ENCODE measurements around the gene DOCK10. TPM values are rescaled to one million over a fixed set of nuclear protein-coding genes. Genes with fewer than 3 reads are reported as not detected.
A peak's percentile ranks its signal among the peaks of the same experiment; 100 is the strongest.
"Not testable (repeated sequence)": the region's sequence is repeated elsewhere in the genome, so short reads cannot be mapped to it uniquely, and the experiment has no call there.

The DOCK10 gene
- total RNA-seq, 1 donor from 2014 or later = 15.1 TPM

- H3K9me3 ChIP-seq (ENCODE audit: control insufficient read depth in 3 of 3, low read length in 3 of 3); H3K4me3 ChIP-seq (ENCODE audit: low read length in 3 of 3); H3K4me1 ChIP-seq (ENCODE audit: control insufficient read depth in 3 of 3, insufficient read depth in 3 of 3, low read length in 3 of 3); H3K9ac ChIP-seq (ENCODE audit: low read depth in 1 of 3, low read length in 3 of 3); H3K36me3 ChIP-seq (ENCODE audit: control insufficient read depth in 3 of 3, insufficient read depth in 3 of 3, low read length in 3 of 3); H3K27ac ChIP-seq (ENCODE audit: low read depth, low read length): not testable (repeated sequence)
- H3K27me3 ChIP-seq (ENCODE audit: control insufficient read depth in 3 of 3, insufficient read depth in 3 of 3, low read length in 3 of 3) = peaks cover 0 to 17% (median 3%) of the 10 kb centered on the region in 3 donors
Observed at GRCh38 chr2:225047502-225047901, 5.2 kb upstream of the DOCK10 start.

- Histone ChIP-seq H3K4me1 (ENCODE audit: control insufficient read depth in 3 of 3, insufficient read depth in 3 of 3, low read length in 3 of 3) (peaks cover 8 to 16% (median 11%) of the 10 kb centered on the region in 3 donors), H3K9me3 (ENCODE audit: control insufficient read depth in 3 of 3, low read length in 3 of 3) (no peaks in the 10 kb centered on the region), H3K27me3 (ENCODE audit: control insufficient read depth in 3 of 3, insufficient read depth in 3 of 3, low read length in 3 of 3) (peaks cover 0 to 31% (median 18%) of the 10 kb centered on the region in 3 donors), H3K36me3 (ENCODE audit: control insufficient read depth in 3 of 3, insufficient read depth in 3 of 3, low read length in 3 of 3) (no peaks in the 10 kb centered on the region), H3K4me3 (ENCODE audit: low read length in 3 of 3) (peak overlapping the region in 2 of 3 donors; percentile 38 to 48), H3K27ac (ENCODE audit: low read depth, low read length) (no peak overlapping the region), H3K9ac (ENCODE audit: low read depth in 1 of 3, low read length in 3 of 3) (no peak overlapping the region)
Observed at GRCh38 chr2:225042800-225043167, 516 bp upstream of the DOCK10 start.

GRCh38 chr2:225041207-225041850, 939 bp downstream of the DOCK10 start:
- Histone ChIP-seq H3K9ac (ENCODE audit: low read depth in 1 of 3, low read length in 3 of 3) (peak overlapping the region in 2 of 3 donors; percentile 34 to 64), H3K27me3 (ENCODE audit: control insufficient read depth in 3 of 3, insufficient read depth in 3 of 3, low read length in 3 of 3) (peaks cover 0 to 31% (median 18%) of the 10 kb centered on the region in 3 donors)

GRCh38 chr2:225040856-225041206, 1.4 kb downstream of the DOCK10 start:
- Histone ChIP-seq H3K36me3 (ENCODE audit: control insufficient read depth in 3 of 3, insufficient read depth in 3 of 3, low read length in 3 of 3) (no peaks in the 10 kb centered on the region), H3K9ac (ENCODE audit: low read depth in 1 of 3, low read length in 3 of 3) (peak overlapping the region in 2 of 3 donors; percentile 34 to 64), H3K9me3 (ENCODE audit: control insufficient read depth in 3 of 3, low read length in 3 of 3) (no peaks in the 10 kb centered on the region), H3K4me1 (ENCODE audit: control insufficient read depth in 3 of 3, insufficient read depth in 3 of 3, low read length in 3 of 3) (peaks cover 8 to 16% (median 11%) of the 10 kb centered on the region in 3 donors), H3K27ac (ENCODE audit: low read depth, low read length) (no peak overlapping the region), H3K27me3 (ENCODE audit: control insufficient read depth in 3 of 3, insufficient read depth in 3 of 3, low read length in 3 of 3) (peaks cover 0 to 31% (median 18%) of the 10 kb centered on the region in 3 donors), H3K4me3 (ENCODE audit: low read length in 3 of 3) (peak overlapping the region; percentile 64 to 77 (median 68))

More at GRCh38 chr2:225041207-225041850, 939 bp downstream of the DOCK10 start:
- Histone ChIP-seq H3K27ac (ENCODE audit: low read depth, low read length) (peak overlapping the region; percentile 6), H3K9me3 (ENCODE audit: control insufficient read depth in 3 of 3, low read length in 3 of 3) (no peaks in the 10 kb centered on the region), H3K4me3 (ENCODE audit: low read length in 3 of 3) (peak overlapping the region; percentile 64 to 77 (median 68)), H3K36me3 (ENCODE audit: control insufficient read depth in 3 of 3, insufficient read depth in 3 of 3, low read length in 3 of 3) (no peaks in the 10 kb centered on the region), H3K4me1 (ENCODE audit: control insufficient read depth in 3 of 3, insufficient read depth in 3 of 3, low read length in 3 of 3) (peaks cover 8 to 16% (median 11%) of the 10 kb centered on the region in 3 donors)

- Histone ChIP-seq H3K9ac (ENCODE audit: low read depth in 1 of 3, low read length in 3 of 3) (no peak overlapping the region), H3K4me3 (ENCODE audit: low read length in 3 of 3) (no peak overlapping the region)
Observed at GRCh38 chr2:225040142-225040541, 2.1 kb downstream of the DOCK10 start.

GRCh38 chr2:225038231-225038523, 4.1 kb downstream of the DOCK10 start:
- Histone ChIP-seq H3K36me3 (ENCODE audit: control insufficient read depth in 3 of 3, insufficient read depth in 3 of 3, low read length in 3 of 3) (no peaks in the 10 kb centered on the region), H3K9me3 (ENCODE audit: control insufficient read depth in 3 of 3, low read length in 3 of 3) (no peaks in the 10 kb centered on the region), H3K27ac (ENCODE audit: low read depth, low read length) (no peak overlapping the region), H3K4me1 (ENCODE audit: control insufficient read depth in 3 of 3, insufficient read depth in 3 of 3, low read length in 3 of 3) (peaks cover 8 to 16% (median 11%) of the 10 kb centered on the region in 3 donors), H3K9ac (ENCODE audit: low read depth in 1 of 3, low read length in 3 of 3) (no peak overlapping the region), H3K4me3 (ENCODE audit: low read length in 3 of 3) (no peak overlapping the region), H3K27me3 (ENCODE audit: control insufficient read depth in 3 of 3, insufficient read depth in 3 of 3, low read length in 3 of 3) (peaks cover 0 to 18% (median 18%) of the 10 kb centered on the region in 3 donors)

More at GRCh38 chr2:225040142-225040541, 2.1 kb downstream of the DOCK10 start:
- Histone ChIP-seq H3K27ac (ENCODE audit: low read depth, low read length) (no peak overlapping the region), H3K9me3 (ENCODE audit: control insufficient read depth in 3 of 3, low read length in 3 of 3) (no peaks in the 10 kb centered on the region), H3K4me1 (ENCODE audit: control insufficient read depth in 3 of 3, insufficient read depth in 3 of 3, low read length in 3 of 3) (peaks cover 8 to 16% (median 11%) of the 10 kb centered on the region in 3 donors), H3K36me3 (ENCODE audit: control insufficient read depth in 3 of 3, insufficient read depth in 3 of 3, low read length in 3 of 3) (no peaks in the 10 kb centered on the region), H3K27me3 (ENCODE audit: control insufficient read depth in 3 of 3, insufficient read depth in 3 of 3, low read length in 3 of 3) (peaks cover 0 to 31% (median 18%) of the 10 kb centered on the region in 3 donors)

GRCh38 chr2:225037415-225038230, 4.6 kb downstream of the DOCK10 start:
- H3K27me3 ChIP-seq (ENCODE audit: control insufficient read depth in 3 of 3, insufficient read depth in 3 of 3, low read length in 3 of 3) = peaks cover 0 to 15% (median 14%) of the 10 kb centered on the region in 3 donors
- H3K36me3 ChIP-seq (ENCODE audit: control insufficient read depth in 3 of 3, insufficient read depth in 3 of 3, low read length in 3 of 3) = no peaks in the 10 kb centered on the region
- H3K9me3 ChIP-seq (ENCODE audit: control insufficient read depth in 3 of 3, low read length in 3 of 3) = no peaks in the 10 kb centered on the region
- no peak overlapping the region for H3K27ac ChIP-seq (ENCODE audit: low read depth, low read length)
- H3K9ac ChIP-seq (ENCODE audit: low read depth in 1 of 3, low read length in 3 of 3) = no peak overlapping the region
- peaks cover 8 to 12% (median 11%) of the 10 kb centered on the region in 3 donors for H3K4me1 ChIP-seq (ENCODE audit: control insufficient read depth in 3 of 3, insufficient read depth in 3 of 3, low read length in 3 of 3)
- no peak overlapping the region for H3K4me3 ChIP-seq (ENCODE audit: low read length in 3 of 3)

GRCh38 chr2:225036431-225036830, 5.8 kb downstream of the DOCK10 start:
- H3K9ac ChIP-seq (ENCODE audit: low read depth in 1 of 3, low read length in 3 of 3) = no peak overlapping the region
- peaks cover 4 to 10% (median 7%) of the 10 kb centered on the region in 3 donors for H3K4me1 ChIP-seq (ENCODE audit: control insufficient read depth in 3 of 3, insufficient read depth in 3 of 3, low read length in 3 of 3)
- no peak overlapping the region for H3K27ac ChIP-seq (ENCODE audit: low read depth, low read length)
- no peaks in the 10 kb centered on the region for H3K36me3 ChIP-seq (ENCODE audit: control insufficient read depth in 3 of 3, insufficient read depth in 3 of 3, low read length in 3 of 3)
- H3K27me3 ChIP-seq (ENCODE audit: control insufficient read depth in 3 of 3, insufficient read depth in 3 of 3, low read length in 3 of 3) = peaks cover 0 to 11% (median 10%) of the 10 kb centered on the region in 3 donors
- H3K4me3 ChIP-seq (ENCODE audit: low read length in 3 of 3) = no peak overlapping the region
- H3K9me3 ChIP-seq (ENCODE audit: control insufficient read depth in 3 of 3, low read length in 3 of 3) = no peaks in the 10 kb centered on the region

- H3K27me3 ChIP-seq (ENCODE audit: control insufficient read depth in 3 of 3, insufficient read depth in 3 of 3, low read length in 3 of 3) = no peaks in the 10 kb centered on the region
- no peaks in the 10 kb centered on the region for H3K9me3 ChIP-seq (ENCODE audit: control insufficient read depth in 3 of 3, low read length in 3 of 3)
- no peak overlapping the region for H3K9ac ChIP-seq (ENCODE audit: low read depth in 1 of 3, low read length in 3 of 3)
- H3K27ac ChIP-seq (ENCODE audit: low read depth, low read length) = no peak overlapping the region
- no peaks in the 10 kb centered on the region for H3K36me3 ChIP-seq (ENCODE audit: control insufficient read depth in 3 of 3, insufficient read depth in 3 of 3, low read length in 3 of 3)
- H3K4me1 ChIP-seq (ENCODE audit: control insufficient read depth in 3 of 3, insufficient read depth in 3 of 3, low read length in 3 of 3) = no peaks in the 10 kb centered on the region
- H3K4me3 ChIP-seq (ENCODE audit: low read length in 3 of 3) = no peak overlapping the region
Observed at GRCh38 chr2:225033440-225034318, 8.6 kb downstream of the DOCK10 start.

Measured in skeletal muscle tissue (tissue), 4 donors.